ENCODE results near the gene AFP. TPM values are rescaled to one million over a fixed set of nuclear protein-coding genes. Genes with fewer than 3 reads are reported as not detected.

AFP gene
- total RNA-seq, 1 experiment from 2014 or later: 4.9 TPM

DNA sequence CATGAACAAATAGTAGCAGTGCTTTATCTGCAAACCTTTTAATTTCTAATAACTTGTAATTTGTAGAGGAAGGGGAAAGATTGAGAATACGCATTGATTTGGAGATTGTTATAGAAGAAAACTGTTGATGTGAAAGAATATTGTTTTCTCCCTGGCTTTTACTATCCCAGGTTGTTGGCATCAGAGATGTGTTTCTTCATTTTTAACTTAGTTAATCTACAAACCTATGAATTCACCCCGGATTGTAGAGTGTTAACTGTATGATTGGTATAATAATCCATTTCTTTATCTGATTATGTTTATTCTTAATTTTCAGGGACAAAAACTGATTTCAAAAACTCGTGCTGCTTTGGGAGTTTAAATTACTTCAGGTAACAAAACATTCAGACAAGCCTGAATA lies 18.9 kb downstream of the AFP start:
- Histone ChIP-seq H3K9me3 (ENCODE audit: control insufficient read depth, low read depth, low read length) (no peaks in the 10 kb centered on the region), H3K27me3 (ENCODE audit: insufficient read depth, low read length) (no peaks in the 10 kb centered on the region), H2AK5ac (ENCODE audit: insufficient read length, low read length) (no peak overlapping the region), H3K23ac (ENCODE audit: insufficient read length, low read depth, low read length) (no peak overlapping the region), H3K79me2 (ENCODE audit: insufficient read depth, low read length) (no peaks in the 10 kb centered on the region), H3K4ac (ENCODE audit: low read depth, low read length) (no peak overlapping the region), H4K20me1 (ENCODE audit: control insufficient read depth, insufficient read depth, insufficient read length) (no peaks in the 10 kb centered on the region), H3K18ac (ENCODE audit: insufficient read length, low read depth, low read length) (no peak overlapping the region), H4K91ac (ENCODE audit: insufficient read length, low read depth, low read length) (no peak overlapping the region), H2BK15ac (ENCODE audit: low read depth, low read length) (no peak overlapping the region), H2BK5ac (ENCODE audit: insufficient read length, low read length) (no peak overlapping the region), H3K9ac (ENCODE audit: extremely low read depth, insufficient read length, low read length) (no peak overlapping the region), H4K8ac (replicated peaks; ENCODE audit: insufficient read length, low read depth, low read length) (no peak overlapping the region), H2BK120ac (ENCODE audit: low read depth, low read length, poor library complexity, severe bottlenecking) (no peak overlapping the region), H3K14ac (ENCODE audit: insufficient read depth, low read length) (no peak overlapping the region), H3K4me2 (ENCODE audit: insufficient read depth, insufficient read length, low read length) (no peak overlapping the region), H2BK12ac (ENCODE audit: insufficient read length, low read depth, low read length) (no peak overlapping the region), H3K4me1 (ENCODE audit: insufficient read depth, low read length) (peaks cover 15% of the 10 kb centered on the region; the same call in 1 of the 2 replicates), H2AFZ (ENCODE audit: low read length) (no peak overlapping the region), H4K5ac (ENCODE audit: insufficient read length, low read depth, low read length) (no peak overlapping the region), H3K27ac (ENCODE audit: insufficient read length, low read depth, low read length) (no peak overlapping the region), H3K79me1 (ENCODE audit: insufficient read depth, low read depth, low read length, poor library complexity, severe bottlenecking) (no peaks in the 10 kb centered on the region), H3K23me2 (ENCODE audit: insufficient read length, low read depth, low read length, poor library complexity, severe bottlenecking) (peaks cover 3% of the 10 kb centered on the region), H3T11ph (ENCODE audit: low read length) (no peak overlapping the region), H2BK20ac (ENCODE audit: low read depth, low read length, poor library complexity, severe bottlenecking) (no peak overlapping the region), H3K56ac (ENCODE audit: insufficient read length, low read depth, low read length) (no peak overlapping the region)
- no peak for DNase-seq
- Mint-ChIP-seq H3K27me3 (ENCODE audit: low read depth) (no peaks in the 10 kb centered on the region), H3K4me3 (no peak overlapping the region), H3K9me3 (peaks cover 0 to 3% of the 10 kb centered on the region in 2 experiments; a peak in 3 of 5 replicates), H3K27ac (no peak overlapping the region), H3K4me1 (peaks cover 46% of the 10 kb centered on the region in 2 experiments), H3K36me3 (ENCODE audit: insufficient read depth in 1 of 3, low read depth in 3 of 3) (peaks cover 10 to 26% (median 16%) of the 10 kb centered on the region in 3 experiments)
- 100% methylated on average over 1 of the region's 3 CpGs for WGBS (ENCODE audit: extremely low coverage, insufficient read length, low lambda C conversion rate)
- TF ChIP-seq, protein P1, sequence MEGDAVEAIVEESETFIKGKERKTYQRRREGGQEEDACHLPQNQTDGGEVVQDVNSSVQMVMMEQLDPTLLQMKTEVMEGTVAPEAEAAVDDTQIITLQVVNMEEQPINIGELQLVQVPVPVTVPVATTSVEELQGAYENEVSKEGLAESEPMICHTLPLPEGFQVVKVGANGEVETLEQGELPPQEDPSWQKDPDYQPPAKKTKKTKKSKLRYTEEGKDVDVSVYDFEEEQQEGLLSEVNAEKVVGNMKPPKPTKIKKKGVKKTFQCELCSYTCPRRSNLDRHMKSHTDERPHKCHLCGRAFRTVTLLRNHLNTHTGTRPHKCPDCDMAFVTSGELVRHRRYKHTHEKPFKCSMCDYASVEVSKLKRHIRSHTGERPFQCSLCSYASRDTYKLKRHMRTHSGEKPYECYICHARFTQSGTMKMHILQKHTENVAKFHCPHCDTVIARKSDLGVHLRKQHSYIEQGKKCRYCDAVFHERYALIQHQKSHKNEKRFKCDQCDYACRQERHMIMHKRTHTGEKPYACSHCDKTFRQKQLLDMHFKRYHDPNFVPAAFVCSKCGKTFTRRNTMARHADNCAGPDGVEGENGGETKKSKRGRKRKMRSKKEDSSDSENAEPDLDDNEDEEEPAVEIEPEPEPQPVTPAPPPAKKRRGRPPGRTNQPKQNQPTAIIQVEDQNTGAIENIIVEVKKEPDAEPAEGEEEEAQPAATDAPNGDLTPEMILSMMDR (conservative IDR thresholded peaks at IDR 0.05): no peak
